AG09319 (cell line): ENCODE results near the gene OSBPL1A.

Experiments used
- DNase-seq: peaks from one replicate; pipeline ENCODE4 v3.0.0-alpha.2; 2010; ENCODE audit warnings: low read depth; ENCODE audit errors: extremely low read depth
- CTCF ChIP-seq: IDR thresholded peaks from 2 replicates; pipeline ENCODE4 v1.5.1; 2011; ENCODE audit warnings: low read depth, mild to moderate bottlenecking, inconsistent platforms, low read length, moderate library complexity

Gene OSBPL1A

GRCh38 chr18:24270358-24270936 lies 127.2 kb downstream of the OSBPL1A start:
- no peak for DNase-seq
- TF ChIP-seq CTCF = no peak

DNA sequence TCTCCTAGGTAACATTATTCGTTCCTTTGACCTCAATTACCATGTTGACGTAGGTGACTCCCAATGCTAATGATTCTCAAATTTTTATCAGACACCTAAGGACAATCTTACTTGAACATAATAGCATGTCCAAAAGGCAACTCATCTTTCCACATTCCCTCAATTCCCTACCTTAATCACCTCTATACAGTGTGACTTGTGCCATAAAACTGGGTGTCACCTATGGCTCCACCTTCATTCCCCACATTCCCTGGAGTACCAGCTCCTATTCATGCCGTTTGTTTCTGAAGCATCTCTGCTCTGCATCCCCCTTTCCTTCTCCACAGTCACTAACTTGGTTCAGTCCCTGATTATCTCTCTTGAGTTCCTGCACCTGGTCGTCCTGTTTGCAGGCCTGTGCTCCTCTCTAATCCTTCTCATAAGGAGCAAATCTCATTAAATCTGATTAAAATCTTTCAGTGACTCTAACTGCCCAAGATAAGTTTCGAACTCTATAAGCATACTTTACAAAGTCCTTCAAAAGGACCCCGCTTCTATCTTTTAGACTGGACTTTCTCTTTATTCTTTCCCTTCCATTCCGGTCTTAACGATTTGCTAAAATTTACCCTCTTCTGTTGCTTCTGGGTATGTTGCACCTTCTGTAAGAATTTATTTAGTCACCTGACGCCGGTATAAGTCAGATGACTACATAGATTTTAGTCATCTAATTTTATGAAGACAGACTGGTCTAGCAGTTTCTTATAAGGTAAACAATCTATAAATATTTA lies 128.7 kb downstream of the OSBPL1A start:
- DNase-seq = no peak

DNA sequence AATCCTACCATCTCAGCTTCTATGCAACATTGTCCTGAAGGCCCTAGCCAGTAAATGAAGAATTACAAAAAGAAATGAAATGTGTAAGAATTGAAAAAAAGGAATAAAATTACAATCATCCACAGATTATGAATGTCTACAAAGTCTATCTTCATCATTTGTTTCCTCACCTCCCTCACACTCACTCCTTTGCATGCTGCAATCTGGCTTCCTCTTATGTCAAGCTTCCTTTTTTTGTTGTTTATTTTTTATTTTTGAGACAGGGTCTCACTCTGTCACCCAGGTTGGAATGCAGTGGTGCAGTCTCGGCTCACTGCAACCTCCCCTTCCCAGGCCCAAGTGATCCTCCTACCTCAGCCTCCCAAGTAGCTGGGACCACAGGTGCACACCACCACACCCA lies 129.7 kb downstream of the OSBPL1A start:
- TF ChIP-seq CTCF = no peak
- no peak for DNase-seq

More for the DNA sequence above, 128.7 kb downstream of the OSBPL1A start:
- no peak for TF ChIP-seq CTCF

DNA sequence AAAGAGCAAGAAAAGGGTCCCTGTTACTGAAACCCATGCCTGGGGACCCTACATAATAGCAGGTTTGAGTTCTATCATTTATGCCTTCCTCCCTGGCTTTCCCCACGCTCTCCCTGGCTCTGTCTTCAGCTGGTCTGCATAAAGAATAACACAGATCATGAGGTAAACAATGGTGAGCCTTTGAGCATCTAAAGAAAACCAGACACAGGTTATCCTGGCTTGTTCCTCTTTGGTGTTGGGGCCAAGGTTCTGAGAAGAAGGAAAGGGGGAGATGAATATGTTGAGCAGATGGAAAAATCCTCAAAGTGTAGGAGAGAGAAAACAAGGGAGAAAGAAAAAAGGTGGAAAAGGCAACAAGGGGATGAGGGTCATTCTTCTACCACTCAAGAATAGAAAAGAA lies 131.5 kb downstream of the OSBPL1A start:
- no peak for TF ChIP-seq CTCF
- no peak for DNase-seq

DNA sequence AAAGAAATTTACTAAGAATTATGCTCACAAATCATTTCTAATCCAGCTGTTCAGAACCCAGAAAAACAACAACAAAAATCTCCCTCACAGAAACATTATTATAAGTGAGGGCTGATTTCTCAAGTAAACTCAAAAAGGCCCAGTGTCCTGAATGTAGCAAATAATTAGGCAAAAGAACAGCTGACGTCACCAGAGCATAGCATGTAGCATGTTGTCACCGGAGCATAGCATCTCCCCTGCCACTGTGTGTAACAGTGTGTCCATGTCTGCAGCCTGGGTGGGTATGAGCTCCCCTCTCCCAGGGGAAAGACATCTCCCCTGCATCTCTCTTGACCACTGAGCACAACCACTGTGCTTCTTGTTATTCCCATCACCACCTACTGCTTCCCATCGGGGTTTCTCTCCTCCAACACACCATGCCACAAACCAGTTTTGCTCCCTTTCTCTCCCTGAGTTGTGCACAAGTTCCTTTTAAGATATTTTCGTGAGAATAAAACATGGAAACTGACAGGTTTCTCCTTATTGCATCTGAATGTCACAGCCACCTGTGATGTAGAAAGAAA lies 132.0 kb downstream of the OSBPL1A start:
- no peak for DNase-seq
- no peak for TF ChIP-seq CTCF

GRCh38 chr18:24263050-24263449 lies 134.6 kb downstream of the OSBPL1A start:
- TF ChIP-seq CTCF = no peak
- no peak for DNase-seq

- no peak for DNase-seq
- TF ChIP-seq CTCF = no peak
These were observed 135.5 kb downstream of the OSBPL1A start for GRCh38 chr18:24262087-24262486.
